ENCODE measurements around the gene LAD1. TPM values are rescaled to one million over a fixed set of nuclear protein-coding genes. Genes with fewer than 3 reads are reported as not detected.

The LAD1 gene
- polyA plus RNA-seq, 1 of the 3 experiments (the other 2 are of a cell fraction): not detected

DNA sequence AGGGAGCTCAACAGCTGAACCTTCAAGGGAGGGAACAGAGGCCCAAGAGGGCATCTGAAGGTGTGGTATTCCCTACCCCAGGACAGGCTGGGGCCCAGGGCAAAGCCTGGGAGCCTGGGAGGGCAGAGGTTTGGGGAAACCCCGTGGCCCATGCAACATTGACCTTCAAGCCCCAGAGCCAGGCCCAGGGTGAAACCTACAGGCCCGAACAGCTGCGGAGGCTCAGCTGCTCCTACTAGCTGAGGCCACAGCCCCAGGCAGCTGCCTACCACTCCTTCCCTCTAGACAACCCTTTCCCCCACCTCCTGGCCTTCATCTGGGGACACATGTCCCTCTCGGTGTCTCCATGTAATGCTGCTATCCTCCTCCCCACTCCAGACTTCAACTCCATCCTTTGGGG is 3.2 kb downstream of the LAD1 start:
- Histone ChIP-seq H3K79me2 (ENCODE audit: insufficient read depth) (no peaks in the 10 kb centered on the region), H3K27me3 (ENCODE audit: insufficient read depth) (peaks cover 10% of the 10 kb centered on the region; the same call in 1 of the 2 replicates)

DNA sequence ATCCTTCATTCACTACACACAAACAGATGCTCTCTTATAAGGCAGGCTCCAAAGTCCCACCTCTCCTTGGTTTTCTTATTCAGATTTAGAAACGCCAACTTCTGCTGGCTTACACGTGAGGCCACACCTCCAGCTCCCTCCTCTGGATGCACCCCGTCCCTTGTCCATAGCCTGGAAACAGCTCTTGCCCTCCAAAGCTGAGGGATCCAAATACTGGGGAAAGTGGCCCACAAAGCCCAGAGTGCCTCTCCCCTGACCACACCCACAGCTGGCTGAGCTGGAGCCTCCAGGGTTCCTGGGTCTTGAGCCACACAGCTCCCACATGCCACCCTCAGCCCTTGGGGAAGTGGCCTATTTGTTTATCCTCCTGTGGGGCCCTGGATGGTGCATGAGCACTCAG is 4.5 kb downstream of the LAD1 start:
- ChIA-PET CTCF (interaction anchor here (0.7 to 5.3 kb wide), 11 partner anchors 9 to 141 kb away, joined by 3 to 42 read pairs (median 4); no protein-coding TSS in a partner anchor), POLR2A (no interaction called here)
- no peaks in the 10 kb centered on the region for H3K36me3 ChIP-seq (replicated peaks in 1 of 2; ENCODE audit: control insufficient read depth in 1 of 2, insufficient read depth in 2 of 2, low read length in 1 of 2)
- no peaks in the 10 kb centered on the region for H3K9me3 ChIP-seq
- 68% methylated on average over 3 of the region's 3 CpGs for WGBS (ENCODE audit: low lambda C conversion rate)
- no peaks in the 10 kb centered on the region for H3K27me3 ChIP-seq (ENCODE audit: insufficient read depth)
- H3K27ac ChIP-seq (ENCODE audit: low read depth in 2 of 2, low read length in 1 of 2): no peak overlapping the region
- H3K4me2 ChIP-seq: no peak overlapping the region
- peaks cover 0 to 9% of the 10 kb centered on the region in 2 experiments; a peak in 1 of 4 replicates for H3K4me1 ChIP-seq (ENCODE audit: control insufficient read depth in 1 of 2, insufficient read depth in 2 of 2, low read depth in 1 of 2, low read length in 1 of 2)
- no peak overlapping the region for H2AFZ ChIP-seq (ENCODE audit: low read depth)
- H4K20me1 ChIP-seq (ENCODE audit: insufficient read depth): no peaks in the 10 kb centered on the region
- H3K9ac ChIP-seq: no peak overlapping the region
- DNase-seq: no peak
- H3K79me2 ChIP-seq (ENCODE audit: insufficient read depth): no peaks in the 10 kb centered on the region
- H3K4me3 ChIP-seq (ENCODE audit: low read depth in 2 of 2, low read length in 1 of 2): no peak overlapping the region
- H3K9me2 ChIP-seq: no peaks in the 10 kb centered on the region
- H3F3A ChIP-seq (replicated peaks; ENCODE audit: insufficient read depth): no peaks in the 10 kb centered on the region
- TF ChIP-seq SIN3A (IDR thresholded peaks at IDR 0.05; ENCODE audit: borderline replicate concordance, low read depth, low read length) (no peak), GABPA (IDR thresholded peaks at IDR 0.05; ENCODE audit: low read depth) (no peak), CHD2 (IDR thresholded peaks at IDR 0.05; ENCODE audit: low read length, partially characterized antibody) (no peak), TEAD4 (IDR thresholded peaks at IDR 0.05; ENCODE audit: borderline replicate concordance, insufficient read depth) (no peak), MEF2A (IDR thresholded peaks at IDR 0.05; ENCODE audit: borderline replicate concordance, low read depth) (no peak), TCF12 (IDR thresholded peaks at IDR 0.05) (no peak), MXI1 (IDR thresholded peaks at IDR 0.05; ENCODE audit: low read depth, low read length) (no peak), FOXJ3 (CRISPR knock-in tag; IDR thresholded peaks at IDR 0.05) (no peak)
- TF ChIP-seq, protein P1, sequence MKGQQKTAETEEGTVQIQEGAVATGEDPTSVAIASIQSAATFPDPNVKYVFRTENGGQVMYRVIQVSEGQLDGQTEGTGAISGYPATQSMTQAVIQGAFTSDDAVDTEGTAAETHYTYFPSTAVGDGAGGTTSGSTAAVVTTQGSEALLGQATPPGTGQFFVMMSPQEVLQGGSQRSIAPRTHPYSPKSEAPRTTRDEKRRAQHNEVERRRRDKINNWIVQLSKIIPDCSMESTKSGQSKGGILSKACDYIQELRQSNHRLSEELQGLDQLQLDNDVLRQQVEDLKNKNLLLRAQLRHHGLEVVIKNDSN (IDR thresholded peaks at IDR 0.05; ENCODE audit: borderline replicate concordance, low read depth): no peak
- TF ChIP-seq, protein P2, sequence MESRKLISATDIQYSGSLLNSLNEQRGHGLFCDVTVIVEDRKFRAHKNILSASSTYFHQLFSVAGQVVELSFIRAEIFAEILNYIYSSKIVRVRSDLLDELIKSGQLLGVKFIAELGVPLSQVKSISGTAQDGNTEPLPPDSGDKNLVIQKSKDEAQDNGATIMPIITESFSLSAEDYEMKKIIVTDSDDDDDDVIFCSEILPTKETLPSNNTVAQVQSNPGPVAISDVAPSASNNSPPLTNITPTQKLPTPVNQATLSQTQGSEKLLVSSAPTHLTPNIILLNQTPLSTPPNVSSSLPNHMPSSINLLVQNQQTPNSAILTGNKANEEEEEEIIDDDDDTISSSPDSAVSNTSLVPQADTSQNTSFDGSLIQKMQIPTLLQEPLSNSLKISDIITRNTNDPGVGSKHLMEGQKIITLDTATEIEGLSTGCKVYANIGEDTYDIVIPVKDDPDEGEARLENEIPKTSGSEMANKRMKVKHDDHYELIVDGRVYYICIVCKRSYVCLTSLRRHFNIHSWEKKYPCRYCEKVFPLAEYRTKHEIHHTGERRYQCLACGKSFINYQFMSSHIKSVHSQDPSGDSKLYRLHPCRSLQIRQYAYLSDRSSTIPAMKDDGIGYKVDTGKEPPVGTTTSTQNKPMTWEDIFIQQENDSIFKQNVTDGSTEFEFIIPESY (IDR thresholded peaks at IDR 0.05; ENCODE audit: borderline replicate concordance, low read depth): no peak

More for the DNA sequence above, 3.2 kb downstream of the LAD1 start:
- H3K36me3 ChIP-seq (replicated peaks in 1 of 2; ENCODE audit: control insufficient read depth in 1 of 2, insufficient read depth in 2 of 2, low read length in 1 of 2): no peaks in the 10 kb centered on the region
- no peak overlapping the region for H3K4me2 ChIP-seq
- no peak overlapping the region for H3K27ac ChIP-seq (ENCODE audit: low read depth in 2 of 2, low read length in 1 of 2)
- no peaks in the 10 kb centered on the region for H3K9me2 ChIP-seq
- peaks cover 0 to 9% of the 10 kb centered on the region in 2 experiments; a peak in 1 of 4 replicates for H3K4me1 ChIP-seq (ENCODE audit: control insufficient read depth in 1 of 2, insufficient read depth in 2 of 2, low read depth in 1 of 2, low read length in 1 of 2)
- no peak overlapping the region for H3K4me3 ChIP-seq (ENCODE audit: low read depth in 2 of 2, low read length in 1 of 2)
- ChIA-PET POLR2A (no interaction called here), CTCF (interaction anchor here (1.0 to 5.3 kb wide), 6 partner anchors 11 to 117 kb away, joined by 3 to 42 read pairs (median 8); no protein-coding TSS in a partner anchor)
- H2AFZ ChIP-seq (ENCODE audit: low read depth): no peak overlapping the region
- WGBS (ENCODE audit: low lambda C conversion rate): 75% methylated on average over 4 of the region's 4 CpGs
- H4K20me1 ChIP-seq (ENCODE audit: insufficient read depth): no peaks in the 10 kb centered on the region
- H3F3A ChIP-seq (replicated peaks; ENCODE audit: insufficient read depth): no peaks in the 10 kb centered on the region
- no peak overlapping the region for H3K9ac ChIP-seq
- DNase-seq: no peak
- TF ChIP-seq NFIC (IDR thresholded peaks at IDR 0.05; ENCODE audit: borderline replicate concordance): no peak
- TF ChIP-seq, protein P1 (IDR thresholded peaks at IDR 0.05; ENCODE audit: borderline replicate concordance, low read depth): no peak
- TF ChIP-seq, protein P3, sequence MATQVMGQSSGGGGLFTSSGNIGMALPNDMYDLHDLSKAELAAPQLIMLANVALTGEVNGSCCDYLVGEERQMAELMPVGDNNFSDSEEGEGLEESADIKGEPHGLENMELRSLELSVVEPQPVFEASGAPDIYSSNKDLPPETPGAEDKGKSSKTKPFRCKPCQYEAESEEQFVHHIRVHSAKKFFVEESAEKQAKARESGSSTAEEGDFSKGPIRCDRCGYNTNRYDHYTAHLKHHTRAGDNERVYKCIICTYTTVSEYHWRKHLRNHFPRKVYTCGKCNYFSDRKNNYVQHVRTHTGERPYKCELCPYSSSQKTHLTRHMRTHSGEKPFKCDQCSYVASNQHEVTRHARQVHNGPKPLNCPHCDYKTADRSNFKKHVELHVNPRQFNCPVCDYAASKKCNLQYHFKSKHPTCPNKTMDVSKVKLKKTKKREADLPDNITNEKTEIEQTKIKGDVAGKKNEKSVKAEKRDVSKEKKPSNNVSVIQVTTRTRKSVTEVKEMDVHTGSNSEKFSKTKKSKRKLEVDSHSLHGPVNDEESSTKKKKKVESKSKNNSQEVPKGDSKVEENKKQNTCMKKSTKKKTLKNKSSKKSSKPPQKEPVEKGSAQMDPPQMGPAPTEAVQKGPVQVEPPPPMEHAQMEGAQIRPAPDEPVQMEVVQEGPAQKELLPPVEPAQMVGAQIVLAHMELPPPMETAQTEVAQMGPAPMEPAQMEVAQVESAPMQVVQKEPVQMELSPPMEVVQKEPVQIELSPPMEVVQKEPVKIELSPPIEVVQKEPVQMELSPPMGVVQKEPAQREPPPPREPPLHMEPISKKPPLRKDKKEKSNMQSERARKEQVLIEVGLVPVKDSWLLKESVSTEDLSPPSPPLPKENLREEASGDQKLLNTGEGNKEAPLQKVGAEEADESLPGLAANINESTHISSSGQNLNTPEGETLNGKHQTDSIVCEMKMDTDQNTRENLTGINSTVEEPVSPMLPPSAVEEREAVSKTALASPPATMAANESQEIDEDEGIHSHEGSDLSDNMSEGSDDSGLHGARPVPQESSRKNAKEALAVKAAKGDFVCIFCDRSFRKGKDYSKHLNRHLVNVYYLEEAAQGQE (IDR thresholded peaks at IDR 0.05; ENCODE audit: low read depth, low read length): no peak
- no peak for TF ChIP-seq FOXJ3 (CRISPR knock-in tag; IDR thresholded peaks at IDR 0.05)
- TF ChIP-seq CHD2 (IDR thresholded peaks at IDR 0.05; ENCODE audit: low read length, partially characterized antibody): no peak
- TF ChIP-seq, protein P4, sequence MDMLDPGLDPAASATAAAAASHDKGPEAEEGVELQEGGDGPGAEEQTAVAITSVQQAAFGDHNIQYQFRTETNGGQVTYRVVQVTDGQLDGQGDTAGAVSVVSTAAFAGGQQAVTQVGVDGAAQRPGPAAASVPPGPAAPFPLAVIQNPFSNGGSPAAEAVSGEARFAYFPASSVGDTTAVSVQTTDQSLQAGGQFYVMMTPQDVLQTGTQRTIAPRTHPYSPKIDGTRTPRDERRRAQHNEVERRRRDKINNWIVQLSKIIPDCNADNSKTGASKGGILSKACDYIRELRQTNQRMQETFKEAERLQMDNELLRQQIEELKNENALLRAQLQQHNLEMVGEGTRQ (IDR thresholded peaks at IDR 0.05; ENCODE audit: borderline replicate concordance, low read depth, low read length): no peak
- TF ChIP-seq YY1 (IDR thresholded peaks at IDR 0.05; ENCODE audit: low read depth): no peak
- TF ChIP-seq RXRA (IDR thresholded peaks at IDR 0.05; ENCODE audit: borderline replicate concordance, low read depth): no peak
- no peak for TF ChIP-seq RFX5 (IDR thresholded peaks at IDR 0.05; ENCODE audit: low read length)
- TF ChIP-seq TCF12 (IDR thresholded peaks at IDR 0.05): no peak
- no peak for TF ChIP-seq ELF1 (IDR thresholded peaks at IDR 0.05)
- TF ChIP-seq EZH2phosphoT487 (IDR thresholded peaks at IDR 0.05; ENCODE audit: borderline replicate concordance, low read depth): no peak
- no peaks in the 10 kb centered on the region for H3K9me3 ChIP-seq

Measured in SK-N-SH (cell line).